ENCODE data around the gene GTF2A2.

The GTF2A2 gene

DNA sequence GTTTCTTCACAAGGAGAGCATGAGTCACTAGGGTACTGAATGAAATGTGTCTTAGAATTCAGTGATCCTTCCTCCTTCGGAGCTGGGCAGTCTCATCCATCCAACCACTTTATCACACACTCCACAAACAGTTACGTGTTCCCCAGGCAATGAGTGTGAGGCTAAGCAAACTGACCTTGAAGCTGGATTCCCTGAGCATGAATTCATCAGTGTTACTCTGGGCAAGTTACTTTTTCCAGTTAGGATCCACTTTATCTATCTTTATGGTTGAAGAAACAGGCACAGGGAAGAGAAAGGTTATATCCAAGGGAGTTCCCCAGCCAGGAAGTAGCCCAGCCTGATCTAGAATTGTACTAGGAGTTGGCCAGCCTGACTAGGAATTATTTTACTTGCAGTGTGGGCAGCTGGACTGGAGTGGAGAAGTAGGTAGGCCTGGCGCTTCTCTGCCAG, 62.8 kb downstream of the GTF2A2 start:
- no peak for DNase-seq (ENCODE audit: low read depth)
- TF ChIP-seq, protein P1, sequence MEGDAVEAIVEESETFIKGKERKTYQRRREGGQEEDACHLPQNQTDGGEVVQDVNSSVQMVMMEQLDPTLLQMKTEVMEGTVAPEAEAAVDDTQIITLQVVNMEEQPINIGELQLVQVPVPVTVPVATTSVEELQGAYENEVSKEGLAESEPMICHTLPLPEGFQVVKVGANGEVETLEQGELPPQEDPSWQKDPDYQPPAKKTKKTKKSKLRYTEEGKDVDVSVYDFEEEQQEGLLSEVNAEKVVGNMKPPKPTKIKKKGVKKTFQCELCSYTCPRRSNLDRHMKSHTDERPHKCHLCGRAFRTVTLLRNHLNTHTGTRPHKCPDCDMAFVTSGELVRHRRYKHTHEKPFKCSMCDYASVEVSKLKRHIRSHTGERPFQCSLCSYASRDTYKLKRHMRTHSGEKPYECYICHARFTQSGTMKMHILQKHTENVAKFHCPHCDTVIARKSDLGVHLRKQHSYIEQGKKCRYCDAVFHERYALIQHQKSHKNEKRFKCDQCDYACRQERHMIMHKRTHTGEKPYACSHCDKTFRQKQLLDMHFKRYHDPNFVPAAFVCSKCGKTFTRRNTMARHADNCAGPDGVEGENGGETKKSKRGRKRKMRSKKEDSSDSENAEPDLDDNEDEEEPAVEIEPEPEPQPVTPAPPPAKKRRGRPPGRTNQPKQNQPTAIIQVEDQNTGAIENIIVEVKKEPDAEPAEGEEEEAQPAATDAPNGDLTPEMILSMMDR (IDR thresholded peaks at IDR 0.05; ENCODE audit: insufficient read depth, low read depth, low read length, missing control alignments): no peak
- no peak overlapping the region for H3K4me3 ChIP-seq (ENCODE audit: low read depth, low read length)

DNA sequence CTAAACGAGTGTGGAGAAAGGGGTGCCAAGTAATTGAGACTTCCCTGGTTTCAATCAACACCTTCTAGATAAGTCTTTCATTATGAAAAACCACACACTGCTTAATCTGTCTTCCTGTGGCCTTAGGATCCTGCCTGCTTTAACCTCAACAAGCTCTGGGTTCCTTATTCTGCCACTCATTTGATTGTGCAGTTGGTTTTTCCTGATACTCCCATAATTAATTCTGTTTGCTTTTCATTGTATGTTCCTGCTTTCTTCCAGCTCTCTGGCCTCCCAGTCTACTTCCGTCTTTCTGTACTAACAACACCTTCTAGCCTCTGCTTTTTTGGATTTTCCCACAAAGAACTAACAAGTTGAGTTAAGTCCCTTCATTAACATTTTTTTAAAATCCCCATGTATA, 66.0 kb downstream of the GTF2A2 start:
- TF ChIP-seq, protein P1 (IDR thresholded peaks at IDR 0.05; ENCODE audit: insufficient read depth, low read depth, low read length, missing control alignments): no peak
- no peak for DNase-seq (ENCODE audit: low read depth)
- H3K4me3 ChIP-seq (ENCODE audit: low read depth, low read length): no peak overlapping the region

DNA sequence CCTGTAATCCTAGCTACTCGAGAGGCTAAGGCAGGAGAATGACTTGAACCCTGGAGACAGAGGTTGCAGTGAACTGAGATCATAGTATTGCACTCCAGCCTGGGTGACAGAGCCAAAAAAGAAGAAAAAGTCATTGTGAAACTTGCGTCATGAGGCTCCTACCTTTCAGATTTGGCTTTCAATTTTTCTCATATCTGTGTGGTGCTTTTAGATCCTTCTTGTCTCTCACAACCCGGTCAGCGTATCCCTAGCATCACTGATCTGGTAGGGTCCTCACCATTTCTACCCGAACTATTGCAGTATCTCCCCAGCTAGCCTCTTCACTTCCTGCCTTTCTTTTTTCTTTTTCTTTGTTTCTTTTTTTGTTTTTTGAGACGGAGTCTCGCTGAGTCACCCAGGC, 67.3 kb downstream of the GTF2A2 start:
- TF ChIP-seq, protein P1 (IDR thresholded peaks at IDR 0.05; ENCODE audit: insufficient read depth, low read depth, low read length, missing control alignments): no peak
- H3K4me3 ChIP-seq (ENCODE audit: low read depth, low read length): no peak overlapping the region; the same call in 1 of the 2 replicates
- DNase-seq (ENCODE audit: low read depth): peak; percentile 68
